SJSA1 (cell line): ENCODE measurements around the gene LCNL1. TPM values are rescaled to one million over a fixed set of nuclear protein-coding genes. Genes with fewer than 3 reads are reported as not detected.

Experiments used
- DNase-seq, 2 experiments: peaks; one replicate each; pipeline ENCODE4 v3.0.0-alpha.2; 2015 to 2020; ENCODE audit warnings: low spot score in 2 of 2, low read depth in 1 of 2
- H3K27ac ChIP-seq: fragments of 250-450 bp; sonication (Bioruptor Pico); 2 replicates; pipeline ENCODE4 v1.5.1; 2020; ENCODE audit warnings: mild to moderate bottlenecking, moderate library complexity
- H3K27me3 ChIP-seq: fragments of 250-450 bp; sonication (Bioruptor Pico); replicated peaks from 2 replicates; pipeline ENCODE4 v1.5.1; 2020; ENCODE audit warnings: mild to moderate bottlenecking, moderate library complexity
- H3K36me3 ChIP-seq: fragments of 250-450 bp; sonication (Bioruptor Pico); 2 replicates; pipeline ENCODE4 v1.5.1; 2020; ENCODE audit warnings: mild to moderate bottlenecking
- H3K4me1 ChIP-seq: fragments of 250-450 bp; sonication (Bioruptor Pico); replicated peaks from 2 replicates; pipeline ENCODE4 v1.6.1; 2021; ENCODE audit warnings: mild to moderate bottlenecking
- H3K4me3 ChIP-seq: fragments of 250-450 bp; sonication (Bioruptor Pico); 2 replicates; pipeline ENCODE4 v1.5.1; 2020; ENCODE audit warnings: mild to moderate bottlenecking
- H3K9me3 ChIP-seq: fragments of 250-450 bp; sonication (Bioruptor Pico); replicated peaks from 2 replicates; pipeline ENCODE4 v1.5.1; 2020; ENCODE audit warnings: mild to moderate bottlenecking
- total RNA-seq: library from RNA; depleted of rRNA; stranded (reverse); fragments of >200 nt; shearing (Covaris generic); gene quantifications from 2 replicates; pipeline ENCODE4 v1.2.3, GENCODE V29; 2014

Gene LCNL1
- total RNA-seq, 1 experiment from 2014 or later, result not detected

- no peaks in the 10 kb centered on the region for H3K27me3 ChIP-seq
- no peak overlapping the region for H3K4me3 ChIP-seq
- no peaks in the 10 kb centered on the region for H3K36me3 ChIP-seq
- no peak overlapping the region for H3K27ac ChIP-seq
- H3K9me3 ChIP-seq, result no peaks in the 10 kb centered on the region
- no peak for DNase-seq
- H3K4me1 ChIP-seq, result no peaks in the 10 kb centered on the region
Observed at GRCh38 chr9:137015976-137016375, 33.2 kb downstream of the LCNL1 start.

DNA sequence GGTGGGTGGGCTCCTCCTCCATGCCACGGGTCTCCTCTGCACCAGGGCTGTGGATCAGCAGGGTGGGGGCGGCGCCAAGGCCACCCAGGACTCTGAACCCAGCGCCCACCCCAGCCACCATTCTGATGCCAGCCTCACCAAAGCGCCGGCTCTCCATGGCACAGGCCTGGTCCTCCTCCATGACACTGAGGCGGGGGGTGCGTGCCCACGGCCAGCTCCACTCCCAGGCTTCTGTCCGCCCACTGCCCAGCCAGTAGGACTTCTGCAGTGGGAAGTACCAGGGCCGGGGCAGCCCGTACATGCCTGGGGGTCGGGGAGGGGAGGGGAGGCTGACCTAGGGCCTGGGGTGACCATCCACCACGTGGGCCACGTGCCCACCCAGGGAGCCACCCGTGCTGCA is 33.6 kb downstream of the LCNL1 start:
- Histone ChIP-seq H3K4me1 (no peaks in the 10 kb centered on the region), H3K27me3 (no peaks in the 10 kb centered on the region), H3K4me3 (no peak overlapping the region), H3K27ac (no peak overlapping the region), H3K9me3 (no peaks in the 10 kb centered on the region), H3K36me3 (no peaks in the 10 kb centered on the region)
- DNase-seq, result no peak

DNA sequence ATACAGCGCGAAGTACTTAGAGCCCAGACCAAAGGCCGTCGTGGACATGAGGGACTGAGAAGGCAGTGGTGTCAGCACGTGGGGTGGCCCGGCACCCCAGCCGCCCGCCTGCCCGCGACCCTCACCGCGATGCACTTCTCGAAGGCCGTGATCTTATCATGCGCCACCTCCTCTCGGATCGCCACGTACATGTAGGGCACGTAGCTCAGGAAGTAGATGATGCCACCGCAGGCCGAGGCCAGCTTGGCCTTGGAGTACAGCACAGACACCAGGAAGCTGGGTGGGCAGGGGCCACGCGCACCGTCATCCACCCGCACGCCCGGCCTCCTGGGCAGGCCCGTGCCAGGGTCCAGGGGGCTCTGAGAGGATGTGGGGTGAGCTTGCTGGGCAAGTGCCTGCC is 34.3 kb downstream of the LCNL1 start:
- Histone ChIP-seq H3K4me3 (no peak overlapping the region), H3K27me3 (no peaks in the 10 kb centered on the region), H3K27ac (no peak overlapping the region), H3K36me3 (no peaks in the 10 kb centered on the region), H3K9me3 (no peaks in the 10 kb centered on the region), H3K4me1 (no peaks in the 10 kb centered on the region)
- DNase-seq, result no peak

GRCh38 chr9:137017791-137018497 is 35.2 kb downstream of the LCNL1 start:
- Histone ChIP-seq H3K9me3 (no peaks in the 10 kb centered on the region), H3K4me3 (no peak overlapping the region), H3K4me1 (no peaks in the 10 kb centered on the region), H3K27ac (no peak overlapping the region), H3K36me3 (no peaks in the 10 kb centered on the region), H3K27me3 (no peaks in the 10 kb centered on the region)
- no peak for DNase-seq

- no peaks in the 10 kb centered on the region for H3K4me1 ChIP-seq
- H3K36me3 ChIP-seq, result no peaks in the 10 kb centered on the region
- no peaks in the 10 kb centered on the region for H3K9me3 ChIP-seq
- H3K27ac ChIP-seq, result no peak overlapping the region
- no peak overlapping the region for H3K4me3 ChIP-seq
- no peaks in the 10 kb centered on the region for H3K27me3 ChIP-seq
- DNase-seq, result no peak
Observed at GRCh38 chr9:137018761-137019559, 36.2 kb downstream of the LCNL1 start.

- Histone ChIP-seq H3K4me1 (no peaks in the 10 kb centered on the region), H3K27ac (no peak overlapping the region), H3K9me3 (no peaks in the 10 kb centered on the region), H3K36me3 (no peaks in the 10 kb centered on the region), H3K4me3 (no peak overlapping the region), H3K27me3 (no peaks in the 10 kb centered on the region)
- DNase-seq, result no peak
Observed at GRCh38 chr9:137019891-137020683, 37.3 kb downstream of the LCNL1 start.

GRCh38 chr9:137020771-137021567 is 38.2 kb downstream of the LCNL1 start:
- Histone ChIP-seq H3K36me3 (no peaks in the 10 kb centered on the region), H3K4me3 (no peak overlapping the region), H3K4me1 (no peaks in the 10 kb centered on the region), H3K27me3 (no peaks in the 10 kb centered on the region), H3K9me3 (no peaks in the 10 kb centered on the region), H3K27ac (no peak overlapping the region)
- DNase-seq, result no peak

DNA sequence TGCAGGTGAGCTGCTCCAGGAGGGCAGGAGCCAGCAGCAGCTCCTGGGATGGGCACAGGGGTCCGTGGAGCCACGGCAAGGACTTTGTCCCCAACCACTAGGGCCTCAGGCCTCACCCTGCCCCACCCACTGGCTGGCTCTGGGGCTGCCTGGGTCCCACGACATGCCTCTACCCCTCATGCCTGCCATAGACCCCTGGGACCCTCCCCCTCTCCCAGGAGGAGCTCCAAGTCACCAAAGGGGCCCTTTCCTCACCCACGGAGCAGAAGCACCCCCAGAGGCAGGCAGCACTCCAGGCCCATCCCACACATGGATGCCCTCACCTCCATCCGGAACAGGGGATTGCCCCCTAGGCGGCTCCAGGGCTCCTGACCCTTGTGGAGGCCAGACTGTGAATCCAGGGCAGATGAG is 38.8 kb downstream of the LCNL1 start:
- H3K4me1 ChIP-seq, result no peaks in the 10 kb centered on the region
- no peak overlapping the region for H3K27ac ChIP-seq
- no peaks in the 10 kb centered on the region for H3K9me3 ChIP-seq
- no peaks in the 10 kb centered on the region for H3K27me3 ChIP-seq
- H3K36me3 ChIP-seq, result no peaks in the 10 kb centered on the region
- no peak for DNase-seq
- no peak overlapping the region for H3K4me3 ChIP-seq

DNA sequence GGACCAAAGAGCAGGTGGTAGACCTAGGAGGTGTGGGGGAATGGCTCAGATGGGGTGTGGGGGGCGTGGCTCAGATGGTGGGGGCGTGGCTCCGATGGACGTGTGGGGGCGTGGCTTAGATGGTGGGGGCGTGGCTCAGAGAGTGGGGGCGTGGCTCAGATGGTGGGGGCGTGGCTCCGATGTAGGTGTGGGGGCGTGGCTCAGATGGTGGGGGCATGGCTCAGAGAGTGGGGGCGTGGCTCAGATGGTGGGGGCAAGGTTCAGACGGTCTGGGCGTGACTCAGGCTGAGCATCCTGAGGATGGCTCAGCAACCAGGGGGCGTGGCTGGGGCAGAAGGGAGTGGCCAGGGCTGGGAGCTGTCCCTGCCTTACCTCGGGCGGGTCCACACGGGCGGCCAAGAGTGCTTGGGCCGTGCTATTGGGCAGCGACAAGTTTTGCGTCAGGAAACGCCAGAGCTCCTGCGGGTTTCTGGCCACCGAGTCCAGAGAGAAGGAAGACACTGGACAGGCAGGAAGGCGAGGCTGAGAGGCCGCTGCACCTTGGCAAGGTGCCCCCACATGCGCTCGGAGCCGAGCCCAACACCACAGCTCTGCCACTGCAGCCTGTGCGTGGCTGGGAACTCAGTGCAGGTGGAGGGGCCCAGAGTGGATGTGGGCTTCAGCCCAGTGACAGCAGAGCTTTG is 39.3 kb downstream of the LCNL1 start:
- Histone ChIP-seq H3K4me3 (no peak overlapping the region), H3K4me1 (no peaks in the 10 kb centered on the region), H3K27ac (no peak overlapping the region), H3K36me3 (no peaks in the 10 kb centered on the region), H3K27me3 (0 out of 2 replicates have a peak, but pooled peaks cover under 1% of the 10 kb centered on the region), H3K9me3 (no peaks in the 10 kb centered on the region)
- peak in 1 of 2 experiments; percentile 63 for DNase-seq

DNA sequence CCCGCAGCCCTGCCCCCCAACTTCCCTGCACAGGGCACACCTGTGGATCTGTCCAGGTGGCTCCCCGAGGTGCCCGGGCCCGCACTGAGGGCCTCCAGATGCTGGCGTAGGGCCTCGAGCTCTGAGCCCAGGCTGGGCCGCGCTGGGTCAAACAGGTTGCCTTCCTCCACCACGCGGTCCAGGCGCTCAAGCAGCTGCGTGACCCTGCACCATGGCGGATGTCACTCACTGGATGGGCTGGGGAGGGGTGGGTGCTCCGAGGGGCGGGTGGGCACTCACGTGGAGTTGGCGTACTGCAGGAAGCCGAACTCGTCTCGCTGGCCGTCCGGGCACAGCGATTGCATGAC is 39.8 kb downstream of the LCNL1 start:
- H3K27ac ChIP-seq, result no peak overlapping the region
- H3K4me1 ChIP-seq, result peaks cover 4% of the 10 kb centered on the region; the same call in 1 of the 2 replicates
- 0 out of 2 replicates have a peak, but pooled peaks cover 2% of the 10 kb centered on the region for H3K27me3 ChIP-seq
- H3K36me3 ChIP-seq, result no peaks in the 10 kb centered on the region
- no peaks in the 10 kb centered on the region for H3K9me3 ChIP-seq
- no peak for DNase-seq
- H3K4me3 ChIP-seq, result no peak overlapping the region

DNA sequence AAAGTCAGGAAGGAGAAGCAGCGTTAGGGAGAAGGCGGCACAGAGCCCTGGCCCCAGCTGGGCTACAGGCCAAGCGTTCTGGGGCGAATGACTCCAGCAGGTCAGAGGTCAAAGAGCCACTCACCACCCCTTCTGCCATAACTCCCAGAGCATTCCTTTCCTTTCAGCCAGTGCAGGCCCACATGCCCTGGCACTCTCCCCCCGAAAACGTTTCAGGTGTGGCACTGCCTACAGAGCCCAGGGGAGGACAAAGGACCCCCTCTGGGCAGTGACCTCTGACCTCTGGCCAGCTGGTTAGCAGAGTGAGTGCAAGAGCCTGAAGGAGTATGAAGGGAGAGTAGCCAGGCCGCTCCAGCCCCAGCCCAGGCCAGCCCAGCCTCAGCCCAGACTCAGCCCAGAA is 40.4 kb downstream of the LCNL1 start:
- H3K27me3 ChIP-seq, result 0 out of 2 replicates have a peak, but pooled peaks cover 2% of the 10 kb centered on the region
- peaks cover 4% of the 10 kb centered on the region; the same call in 1 of the 2 replicates for H3K4me1 ChIP-seq
- no peak overlapping the region for H3K27ac ChIP-seq
- H3K36me3 ChIP-seq, result no peaks in the 10 kb centered on the region
- no peak overlapping the region for H3K4me3 ChIP-seq
- DNase-seq, result no peak
- no peaks in the 10 kb centered on the region for H3K9me3 ChIP-seq

DNA sequence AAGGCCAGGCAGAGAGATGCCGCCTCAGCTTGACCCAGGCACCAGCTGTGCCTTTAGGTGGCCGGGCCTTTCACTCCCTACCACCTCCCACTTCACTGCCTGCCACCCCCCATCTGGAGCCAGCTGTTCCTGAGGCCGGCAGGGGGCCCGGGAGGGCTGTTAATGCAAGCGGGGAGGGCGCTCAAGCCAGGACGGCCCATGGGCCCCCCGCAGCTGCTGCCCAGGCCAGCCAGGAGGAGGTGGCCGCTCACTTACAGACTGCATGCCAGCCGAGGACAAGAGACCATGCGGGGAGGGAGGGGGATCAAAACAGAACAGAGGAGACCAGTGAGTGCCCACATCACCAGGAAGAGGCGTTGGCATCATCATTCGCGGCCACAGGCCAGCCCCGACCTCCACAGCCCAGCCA is 40.8 kb downstream of the LCNL1 start:
- H3K27ac ChIP-seq, result no peak overlapping the region
- H3K27me3 ChIP-seq, result peaks cover 5% of the 10 kb centered on the region
- no peak overlapping the region for H3K4me3 ChIP-seq
- no peaks in the 10 kb centered on the region for H3K36me3 ChIP-seq
- H3K9me3 ChIP-seq, result no peaks in the 10 kb centered on the region
- no peak for DNase-seq
- peaks cover 8% of the 10 kb centered on the region for H3K4me1 ChIP-seq

- Histone ChIP-seq H3K9me3 (no peaks in the 10 kb centered on the region), H3K4me3 (no peak overlapping the region), H3K27ac (no peak overlapping the region), H3K36me3 (no peaks in the 10 kb centered on the region), H3K27me3 (peaks cover 9% of the 10 kb centered on the region), H3K4me1 (peaks cover 14% of the 10 kb centered on the region)
- DNase-seq, result no peak
Observed at GRCh38 chr9:137025517-137025966, 42.7 kb downstream of the LCNL1 start.
